ENCODE results near the gene TFEB. TPM values are rescaled to one million over a fixed set of nuclear protein-coding genes. Genes with fewer than 3 reads are reported as not detected.

TFEB gene
- total RNA-seq, 4 donors from 2014 or later = 24.2 to 46.7 (median 33.1) TPM

- H3K4me3 ChIP-seq = no peak overlapping the region
- peaks cover 18 to 24% (median 22%) of the 10 kb centered on the region in 4 donors for H3K4me1 ChIP-seq
- intact Hi-C loops (cut with DNase I) = loop anchor here (2.0 to 10.0 kb wide), 3 partner anchors 217 to 313 kb away; no protein-coding TSS in a partner anchor
- peaks cover 12 to 31% (median 30%) of the 10 kb centered on the region in 4 donors for H3K36me3 ChIP-seq
- H3K27ac ChIP-seq (replicated peaks in 1 of 4) = no peak overlapping the region
- TF ChIP-seq POLR2AphosphoS5 (IDR thresholded peaks at IDR 0.05) (peak in 1 of 2 donors; percentile 43), CTCF (IDR thresholded peaks at IDR 0.05) (peak; percentile 84 to 89 (median 87)), POLR2A (IDR thresholded peaks at IDR 0.05; ENCODE audit: low read depth) (no peak), EP300 (IDR thresholded peaks at IDR 0.05) (no peak)
- WGBS = 7% methylated on average over 8 of the region's 9 CpGs
- H3K27me3 ChIP-seq = peaks cover 0 to 16% (median 0%) of the 10 kb centered on the region in 4 donors
- DNase-seq (ENCODE audit: extremely low spot score) = peak; percentile 96
- no peaks in the 10 kb centered on the region for H3K9me3 ChIP-seq
Observed at GRCh38 chr6:41682056-41682477, 53.3 kb downstream of the TFEB start.

- no peak overlapping the region for H3K27ac ChIP-seq (replicated peaks in 1 of 4)
- peaks cover 18 to 24% (median 22%) of the 10 kb centered on the region in 4 donors for H3K4me1 ChIP-seq
- WGBS = 70% methylated on average over 10 of the region's 11 CpGs
- peaks cover 0 to 15% (median 15%) of the 10 kb centered on the region in 4 donors for H3K36me3 ChIP-seq
- TF ChIP-seq POLR2AphosphoS5 (IDR thresholded peaks at IDR 0.05) (no peak), CTCF (IDR thresholded peaks at IDR 0.05) (no peak), EP300 (IDR thresholded peaks at IDR 0.05) (no peak), POLR2A (IDR thresholded peaks at IDR 0.05; ENCODE audit: low read depth) (no peak)
- H3K9me3 ChIP-seq = no peaks in the 10 kb centered on the region
- intact Hi-C loops (cut with DNase I) = loop anchor here (10.0 kb wide), 2 partner anchors 216 to 256 kb away; no protein-coding TSS in a partner anchor
- H3K27me3 ChIP-seq = peaks cover 0 to 22% (median 0%) of the 10 kb centered on the region in 4 donors
- H3K4me3 ChIP-seq = no peak overlapping the region
- DNase-seq (ENCODE audit: extremely low spot score) = no peak
Observed at GRCh38 chr6:41680182-41680965, 55.0 kb downstream of the TFEB start.

GRCh38 chr6:41679696-41680095 is 55.7 kb downstream of the TFEB start:
- H3K4me3 ChIP-seq = no peak overlapping the region
- H3K27me3 ChIP-seq = peaks cover 0 to 22% (median 0%) of the 10 kb centered on the region in 4 donors
- no peaks in the 10 kb centered on the region for H3K9me3 ChIP-seq
- peaks cover 18 to 24% (median 22%) of the 10 kb centered on the region in 4 donors for H3K4me1 ChIP-seq
- intact Hi-C loops (cut with DNase I) = loop anchor here (10.0 kb wide), 2 partner anchors 215 to 255 kb away; no protein-coding TSS in a partner anchor
- WGBS = 90% methylated on average over 4 of the region's 9 CpGs
- TF ChIP-seq CTCF (IDR thresholded peaks at IDR 0.05) (no peak), POLR2A (IDR thresholded peaks at IDR 0.05; ENCODE audit: low read depth) (no peak), POLR2AphosphoS5 (IDR thresholded peaks at IDR 0.05) (no peak), EP300 (IDR thresholded peaks at IDR 0.05) (no peak)
- no peak overlapping the region for H3K27ac ChIP-seq (replicated peaks in 1 of 4)
- H3K36me3 ChIP-seq = peaks cover 0 to 8% (median 8%) of the 10 kb centered on the region in 4 donors
- no peak for DNase-seq (ENCODE audit: extremely low spot score)

GRCh38 chr6:41678511-41679084 is 56.8 kb downstream of the TFEB start:
- 78% methylated on average over 8 of the region's 8 CpGs for WGBS
- Histone ChIP-seq H3K4me1 (peaks cover 14 to 19% (median 18%) of the 10 kb centered on the region in 4 donors), H3K36me3 (no peaks in the 10 kb centered on the region), H3K4me3 (no peak overlapping the region), H3K27me3 (peaks cover 0 to 29% (median 0%) of the 10 kb centered on the region in 4 donors), H3K9me3 (no peaks in the 10 kb centered on the region), H3K27ac (replicated peaks in 1 of 4) (no peak overlapping the region)
- DNase-seq (ENCODE audit: extremely low spot score) = no peak
- intact Hi-C loops (cut with DNase I) = no loop called here
- no peak for TF ChIP-seq POLR2AphosphoS5 (IDR thresholded peaks at IDR 0.05)
- no peak for TF ChIP-seq CTCF (IDR thresholded peaks at IDR 0.05)
- no peak for TF ChIP-seq POLR2A (IDR thresholded peaks at IDR 0.05; ENCODE audit: low read depth)
- TF ChIP-seq EP300 (IDR thresholded peaks at IDR 0.05) = no peak

Data from esophagus muscularis mucosa (tissue), 4 donors.